ENCODE results near the gene IGSF22.
"Not testable (repeated sequence)": the region's sequence is repeated elsewhere in the genome, so short reads cannot be mapped to it uniquely, and the experiment has no call there.

IGSF22 gene

GRCh38 chr11:18671246-18671645, 54.7 kb downstream of the IGSF22 start:
- Histone ChIP-seq H3K4me1 (ENCODE audit: control insufficient read depth, insufficient read depth, low read length, poor library complexity, severe bottlenecking) (peaks cover 10% of the 10 kb centered on the region), H3K4me3 (ENCODE audit: insufficient read depth, low read depth, low read length, poor library complexity, severe bottlenecking) (no peak overlapping the region), H3K36me3 (ENCODE audit: control insufficient read depth, insufficient read depth, low read length) (no peaks in the 10 kb centered on the region), H3K27ac (ENCODE audit: insufficient read depth, low read length, poor library complexity, severe bottlenecking) (no peak overlapping the region), H3K27me3 (replicated peaks; ENCODE audit: control insufficient read depth, insufficient read depth, low read length, poor library complexity, severe bottlenecking) (no peaks in the 10 kb centered on the region), H3K9me3 (ENCODE audit: control insufficient read depth, low read length) (no peaks in the 10 kb centered on the region)
- DNase-seq: no peak

GRCh38 chr11:18669711-18670110, 56.3 kb downstream of the IGSF22 start:
- H3K27ac ChIP-seq (ENCODE audit: insufficient read depth, low read length, poor library complexity, severe bottlenecking): no peak overlapping the region
- H3K36me3 ChIP-seq (ENCODE audit: control insufficient read depth, insufficient read depth, low read length): no peaks in the 10 kb centered on the region
- no peak for DNase-seq
- H3K4me1 ChIP-seq (ENCODE audit: control insufficient read depth, insufficient read depth, low read length, poor library complexity, severe bottlenecking): peaks cover 10% of the 10 kb centered on the region
- H3K4me3 ChIP-seq (ENCODE audit: insufficient read depth, low read depth, low read length, poor library complexity, severe bottlenecking): no peak overlapping the region
- no peaks in the 10 kb centered on the region for H3K27me3 ChIP-seq (replicated peaks; ENCODE audit: control insufficient read depth, insufficient read depth, low read length, poor library complexity, severe bottlenecking)
- no peaks in the 10 kb centered on the region for H3K9me3 ChIP-seq (ENCODE audit: control insufficient read depth, low read length)

GRCh38 chr11:18669219-18669596, 56.8 kb downstream of the IGSF22 start:
- no peak overlapping the region for H3K27ac ChIP-seq (ENCODE audit: insufficient read depth, low read length, poor library complexity, severe bottlenecking)
- peaks cover 10% of the 10 kb centered on the region for H3K4me1 ChIP-seq (ENCODE audit: control insufficient read depth, insufficient read depth, low read length, poor library complexity, severe bottlenecking)
- DNase-seq: peak in 2 of 3 donors; percentile 6 to 26
- H3K27me3 ChIP-seq (replicated peaks; ENCODE audit: control insufficient read depth, insufficient read depth, low read length, poor library complexity, severe bottlenecking): no peaks in the 10 kb centered on the region
- H3K4me3 ChIP-seq (ENCODE audit: insufficient read depth, low read depth, low read length, poor library complexity, severe bottlenecking): no peak overlapping the region
- no peaks in the 10 kb centered on the region for H3K36me3 ChIP-seq (ENCODE audit: control insufficient read depth, insufficient read depth, low read length)
- H3K9me3 ChIP-seq (ENCODE audit: control insufficient read depth, low read length): no peaks in the 10 kb centered on the region

GRCh38 chr11:18668131-18668530, 57.9 kb downstream of the IGSF22 start:
- no peak overlapping the region for H3K4me3 ChIP-seq (ENCODE audit: insufficient read depth, low read depth, low read length, poor library complexity, severe bottlenecking)
- H3K27ac ChIP-seq (ENCODE audit: insufficient read depth, low read length, poor library complexity, severe bottlenecking): no peak overlapping the region
- DNase-seq: no peak
- H3K4me1 ChIP-seq (ENCODE audit: control insufficient read depth, insufficient read depth, low read length, poor library complexity, severe bottlenecking): peaks cover 10% of the 10 kb centered on the region
- no peaks in the 10 kb centered on the region for H3K9me3 ChIP-seq (ENCODE audit: control insufficient read depth, low read length)
- H3K27me3 ChIP-seq (replicated peaks; ENCODE audit: control insufficient read depth, insufficient read depth, low read length, poor library complexity, severe bottlenecking): no peaks in the 10 kb centered on the region
- H3K36me3 ChIP-seq (ENCODE audit: control insufficient read depth, insufficient read depth, low read length): no peaks in the 10 kb centered on the region

GRCh38 chr11:18665353-18665872, 60.6 kb downstream of the IGSF22 start:
- not testable (repeated sequence) for DNase-seq; H3K4me1 ChIP-seq (ENCODE audit: control insufficient read depth, insufficient read depth, low read length, poor library complexity, severe bottlenecking); H3K4me3 ChIP-seq (ENCODE audit: insufficient read depth, low read depth, low read length, poor library complexity, severe bottlenecking); H3K36me3 ChIP-seq (ENCODE audit: control insufficient read depth, insufficient read depth, low read length); H3K27me3 ChIP-seq (replicated peaks; ENCODE audit: control insufficient read depth, insufficient read depth, low read length, poor library complexity, severe bottlenecking); H3K9me3 ChIP-seq (ENCODE audit: control insufficient read depth, low read length); H3K27ac ChIP-seq (ENCODE audit: insufficient read depth, low read length, poor library complexity, severe bottlenecking)

GRCh38 chr11:18657673-18658072, 68.3 kb downstream of the IGSF22 start:
- Histone ChIP-seq H3K4me3 (ENCODE audit: insufficient read depth, low read depth, low read length, poor library complexity, severe bottlenecking) (no peak overlapping the region), H3K36me3 (ENCODE audit: control insufficient read depth, insufficient read depth, low read length) (no peaks in the 10 kb centered on the region), H3K4me1 (ENCODE audit: control insufficient read depth, insufficient read depth, low read length, poor library complexity, severe bottlenecking) (no peaks in the 10 kb centered on the region), H3K27me3 (replicated peaks; ENCODE audit: control insufficient read depth, insufficient read depth, low read length, poor library complexity, severe bottlenecking) (no peaks in the 10 kb centered on the region), H3K27ac (ENCODE audit: insufficient read depth, low read length, poor library complexity, severe bottlenecking) (no peak overlapping the region), H3K9me3 (ENCODE audit: control insufficient read depth, low read length) (no peaks in the 10 kb centered on the region)
- DNase-seq: no peak
